ENCODE results near the gene THRA.

- no peak for TF ChIP-seq RBBP5 (IDR thresholded peaks at IDR 0.05; ENCODE audit: borderline replicate concordance, insufficient read depth, low read length, poor library complexity, severe bottlenecking)
- TF ChIP-seq, protein P1, sequence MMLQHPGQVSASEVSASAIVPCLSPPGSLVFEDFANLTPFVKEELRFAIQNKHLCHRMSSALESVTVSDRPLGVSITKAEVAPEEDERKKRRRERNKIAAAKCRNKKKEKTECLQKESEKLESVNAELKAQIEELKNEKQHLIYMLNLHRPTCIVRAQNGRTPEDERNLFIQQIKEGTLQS (IDR thresholded peaks at IDR 0.05): no peak
- TF ChIP-seq, protein P1 (CRISPR knock-in tag; conservative IDR thresholded peaks at IDR 0.05): no peak
- no peak for TF ChIP-seq HNRNPUL1 (IDR thresholded peaks at IDR 0.05; ENCODE audit: low read length)
- TF ChIP-seq ZNF436 (CRISPR knock-in tag; IDR thresholded peaks at IDR 0.05): no peak
- TF ChIP-seq TAF1 (IDR thresholded peaks at IDR 0.05; ENCODE audit: control insufficient read depth, extremely low read depth, insufficient read depth, low read length, severe bottlenecking): no peak
- no peak for TF ChIP-seq POLR2A (conservative IDR thresholded peaks at IDR 0.05)
- no peak for TF ChIP-seq HCFC1 (IDR thresholded peaks at IDR 0.05; ENCODE audit: low read depth, low read length)
Observed at GRCh38 chr17:40032322-40033320, 30.1 kb upstream of the THRA start.

Measured in K562 (cell line).